Stimulated activated CD4-positive, alpha-beta T cell treated with anti-CD3 and anti-CD28 coated beads, TNF-alpha, amount 100 ng/mL, for 1 hour (primary cell): Measurements from ENCODE around the gene CCDC158.
A peak's percentile ranks its signal among the peaks of the same experiment; 100 is the strongest.
"Not testable (repeated sequence)": the region's sequence is repeated elsewhere in the genome, so short reads cannot be mapped to it uniquely, and the experiment has no call there.

ENCODE experiments used
- DNase-seq, 3 donors: peaks; one replicate each; pipeline ENCODE4 v3.0.0-alpha.2; 2020; ENCODE audit warnings: low read depth in 3 of 3, low spot score in 1 of 3

Gene CCDC158

DNA sequence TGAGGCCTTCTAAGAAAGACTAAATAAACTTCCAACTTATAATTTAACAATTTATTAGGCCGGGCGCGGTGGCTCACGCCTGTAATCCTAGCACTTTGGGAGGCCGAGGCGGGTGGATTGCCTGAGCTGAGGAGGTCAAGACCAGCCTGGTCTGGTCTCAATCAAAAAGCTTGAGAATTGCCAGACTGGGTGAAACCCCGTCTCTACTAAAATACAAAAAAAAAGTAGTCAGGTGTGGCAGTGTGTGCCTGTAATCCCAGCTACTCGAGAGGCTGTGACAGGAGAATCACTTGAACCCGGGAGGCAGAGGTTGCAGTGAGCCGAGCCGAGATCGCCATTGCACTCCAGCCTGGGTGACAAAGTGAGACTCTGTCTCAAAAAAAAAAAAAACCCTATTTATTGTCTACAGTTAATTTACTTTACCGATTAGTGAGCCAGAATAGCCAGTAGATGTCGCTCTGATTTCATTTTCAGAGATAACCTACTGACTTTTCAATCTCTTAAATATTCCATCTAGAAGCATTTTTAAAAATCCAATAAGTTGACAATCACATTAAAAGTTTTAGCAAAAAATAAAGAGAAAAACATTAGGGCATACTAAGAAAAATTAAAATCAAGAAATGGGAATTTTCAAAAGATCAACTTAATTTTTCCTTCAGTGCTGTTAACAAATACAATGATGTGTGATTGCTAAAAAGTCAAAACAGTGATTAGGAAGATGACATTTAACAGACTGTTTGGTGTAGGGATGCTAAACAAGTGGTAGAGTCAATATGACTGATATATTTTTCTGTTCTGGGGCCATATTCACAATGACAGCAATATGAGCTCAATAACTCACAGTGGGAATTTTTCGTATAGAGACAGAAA lies 9.8 kb upstream of the CCDC158 start:
- no peak for DNase-seq

DNA sequence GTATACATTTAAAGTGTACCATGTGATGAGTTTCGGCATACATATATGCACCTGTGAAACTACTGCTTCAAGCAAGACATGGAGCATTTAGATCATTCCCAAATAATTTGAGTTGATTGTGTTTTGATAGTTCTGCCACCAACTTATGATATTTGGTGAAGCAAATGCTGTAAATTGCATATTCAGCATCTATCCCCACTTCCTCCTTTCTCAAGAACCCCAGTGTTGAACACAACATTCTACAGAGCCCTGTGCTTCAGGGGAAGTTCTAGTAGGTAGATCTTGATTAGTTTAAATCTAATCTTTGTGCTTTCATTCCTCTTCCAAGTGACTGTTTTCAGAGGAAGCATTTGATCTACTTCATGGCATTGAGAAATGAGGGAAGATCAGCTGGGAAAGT lies 8.7 kb upstream of the CCDC158 start:
- DNase-seq, result no peak

DNA sequence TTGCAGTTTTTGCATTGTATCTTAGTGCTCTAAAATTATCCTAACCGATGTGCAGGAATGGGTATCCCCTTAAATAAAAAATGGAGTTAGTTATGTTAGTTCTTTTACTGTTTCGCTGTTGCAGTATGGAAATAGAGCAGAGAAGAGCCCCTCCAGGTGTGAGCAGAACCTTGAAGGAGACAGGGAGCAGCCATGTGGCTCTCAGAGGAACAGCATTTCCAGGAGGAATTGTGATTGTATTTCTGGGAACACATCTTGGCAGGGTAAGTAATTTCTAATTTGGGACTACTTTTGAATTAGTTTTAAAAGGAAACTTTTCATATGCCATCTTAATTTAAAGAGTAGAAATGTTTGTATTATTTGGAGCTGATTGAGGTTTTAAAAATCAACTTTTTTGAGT lies 5.3 kb upstream of the CCDC158 start:
- no peak for DNase-seq

DNA sequence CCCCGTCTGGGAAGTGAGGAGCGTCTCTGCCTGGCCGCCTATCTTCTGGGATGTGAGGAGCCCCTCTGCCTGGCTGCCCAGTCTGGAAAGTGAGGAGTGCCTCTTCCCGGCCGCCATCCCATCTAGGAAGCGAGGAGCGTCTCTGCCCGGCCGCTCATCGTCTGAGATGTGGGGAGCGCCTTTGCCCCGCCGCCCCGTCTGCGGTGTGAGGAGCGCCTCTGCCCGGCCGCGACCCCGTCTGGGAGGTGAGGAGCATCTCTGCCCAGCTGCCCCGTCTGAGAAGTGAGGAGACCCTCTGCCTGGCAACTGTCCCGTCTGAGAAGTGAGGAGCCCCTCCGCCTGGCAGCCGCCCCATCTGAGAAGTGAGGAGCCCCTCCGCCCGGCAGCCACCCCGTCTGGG lies 2.2 kb upstream of the CCDC158 start:
- DNase-seq, result not testable (repeated sequence)

DNA sequence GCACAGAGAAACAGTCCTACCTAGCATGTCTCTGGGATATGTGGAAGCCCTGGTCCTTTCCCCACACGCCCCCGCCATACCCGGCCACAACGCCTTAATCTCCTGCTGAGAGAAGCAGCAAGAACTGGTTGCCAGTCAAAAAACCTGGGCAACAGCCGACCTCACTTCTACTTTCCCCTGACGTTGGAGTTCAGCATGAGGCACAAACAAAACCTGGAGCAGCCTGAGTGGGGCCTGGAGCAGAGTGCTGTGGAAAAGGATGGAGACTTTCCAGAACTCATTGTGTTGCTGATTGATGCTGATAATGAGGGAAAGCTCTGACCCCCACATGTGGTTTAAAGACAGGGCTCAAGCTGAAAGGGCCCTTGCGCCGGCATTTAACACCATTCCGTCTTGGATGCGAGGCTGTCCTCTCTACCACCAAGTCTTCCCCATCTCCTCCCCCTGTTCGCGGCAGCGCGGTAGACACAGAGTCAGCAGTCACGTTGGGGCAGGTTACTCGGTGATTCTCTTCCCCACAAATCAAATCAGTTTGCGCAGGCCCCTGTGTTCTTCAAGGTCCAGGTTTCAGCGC lies 666 bp downstream of the CCDC158 start:
- no peak for DNase-seq

DNA sequence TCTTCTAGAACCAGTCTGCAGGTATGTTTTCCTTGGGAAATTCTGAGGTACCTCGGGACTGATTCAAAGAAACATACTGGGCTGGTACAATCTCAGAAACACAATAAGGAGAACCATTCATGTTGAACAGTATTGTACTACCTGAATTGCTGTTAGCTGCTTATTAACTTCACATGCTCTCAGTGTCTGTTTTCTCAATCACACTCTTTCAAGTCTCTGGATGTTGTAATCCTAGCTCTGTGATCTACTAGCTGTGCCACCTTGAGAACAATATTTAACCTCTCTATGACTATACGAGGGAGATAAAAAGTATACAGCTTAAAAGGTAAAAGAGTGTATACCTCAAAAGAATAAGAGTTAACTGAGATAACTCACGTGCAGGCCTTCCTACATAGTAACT lies 10.3 kb downstream of the CCDC158 start:
- DNase-seq, result no peak

DNA sequence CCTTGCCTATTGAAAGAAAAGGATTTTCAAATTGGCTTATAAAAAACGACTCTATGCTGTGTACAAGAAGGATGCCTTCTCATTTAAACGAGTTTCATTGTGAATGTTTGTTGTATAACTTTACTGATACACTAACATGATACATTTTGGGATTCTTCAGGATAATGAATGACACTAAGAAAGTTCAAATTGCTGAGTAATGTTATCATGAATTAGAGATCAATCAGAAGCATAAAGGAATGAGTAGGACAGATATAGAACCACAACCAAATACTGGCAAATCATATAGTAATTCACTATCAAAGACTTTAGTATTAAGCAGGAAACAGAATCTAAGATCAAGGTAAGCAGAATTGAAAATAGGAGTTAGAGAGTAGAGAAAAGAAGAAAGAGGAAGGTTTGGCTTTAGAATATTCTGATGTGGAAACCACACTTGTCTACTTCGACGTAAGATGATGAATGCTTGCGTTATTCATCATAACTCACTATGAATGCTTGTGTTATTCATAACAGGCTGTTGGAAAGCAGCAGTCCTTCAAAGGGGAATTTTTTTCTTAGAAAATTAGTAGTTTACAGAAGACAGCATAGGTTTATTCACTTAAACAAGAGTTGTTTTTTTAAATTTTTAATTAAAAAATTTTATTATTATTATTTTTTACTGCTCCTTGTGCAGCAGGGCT lies 13.4 kb downstream of the CCDC158 start:
- no peak for DNase-seq

DNA sequence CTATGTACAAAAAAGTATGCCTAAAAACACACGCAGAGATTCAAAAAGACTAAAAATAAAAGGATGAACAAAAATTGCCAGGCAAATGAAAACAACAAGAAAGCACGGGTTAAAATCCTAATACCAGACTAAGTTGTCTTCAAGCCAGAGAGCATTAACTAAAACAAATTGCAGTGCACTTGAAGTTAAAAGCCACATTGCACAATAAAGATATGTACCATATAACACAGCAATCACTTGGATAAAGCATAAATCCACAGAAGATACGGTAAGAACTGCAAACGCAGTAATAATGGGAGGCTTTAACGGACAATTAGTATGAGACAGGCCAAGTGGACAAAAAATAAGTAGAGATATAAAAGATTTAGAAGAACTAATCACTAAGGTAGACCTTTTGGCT lies 14.9 kb downstream of the CCDC158 start:
- DNase-seq, result no peak

DNA sequence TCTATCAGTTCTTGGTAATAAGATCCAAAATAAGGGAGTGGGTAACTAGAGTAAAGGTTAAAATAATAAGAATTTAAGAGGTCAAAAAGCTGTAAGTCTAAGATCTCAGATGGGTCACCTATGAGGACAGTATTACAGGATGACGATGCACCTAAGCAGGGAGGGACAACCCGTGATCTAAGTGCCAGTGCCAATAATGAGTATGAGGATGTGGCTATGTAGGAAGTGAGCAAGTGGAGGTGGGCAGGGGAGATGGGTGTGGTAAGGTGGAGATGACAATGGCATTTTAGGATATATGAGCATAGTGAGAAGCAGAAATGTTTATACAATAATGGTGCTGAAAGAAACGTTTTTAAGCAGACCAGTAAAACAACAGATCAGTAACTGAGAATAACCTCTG lies 19.3 kb downstream of the CCDC158 start:
- DNase-seq, result no peak

DNA sequence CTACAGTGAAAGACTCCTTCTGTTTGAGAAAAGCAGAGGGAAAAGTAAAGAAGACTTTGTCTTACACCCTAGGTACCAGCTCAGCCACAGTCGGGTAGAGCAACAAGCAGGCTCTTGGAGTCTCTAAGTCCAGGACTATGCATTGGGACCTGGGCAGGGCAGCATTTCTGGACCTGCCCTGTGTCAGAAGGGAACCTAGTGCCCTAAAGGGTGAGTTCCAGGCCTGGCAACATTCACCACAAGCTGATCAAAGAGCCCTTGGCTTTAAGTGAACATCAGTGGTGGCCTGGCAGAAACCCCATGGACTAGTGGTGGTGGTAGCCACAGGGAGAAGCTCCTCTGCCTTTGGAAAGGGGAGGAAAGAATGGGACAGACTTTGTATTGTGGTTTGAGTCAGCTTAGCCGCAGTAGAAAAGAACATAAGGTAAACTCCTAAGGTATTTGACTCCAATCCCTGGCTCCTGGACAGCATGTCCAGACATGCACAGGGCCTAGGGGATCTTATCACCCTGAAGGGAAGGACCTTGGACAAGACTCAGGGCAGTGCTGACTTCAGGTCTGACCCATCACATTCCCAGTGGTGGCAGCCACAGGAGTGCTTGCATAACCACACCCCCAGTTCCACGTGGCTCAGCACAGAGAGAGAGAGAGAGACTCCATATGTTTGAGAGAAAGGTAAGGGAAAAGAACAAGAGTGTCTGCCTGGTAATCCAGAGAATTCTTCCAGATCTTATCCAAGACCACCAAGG lies 32.6 kb downstream of the CCDC158 start:
- no peak for DNase-seq

DNA sequence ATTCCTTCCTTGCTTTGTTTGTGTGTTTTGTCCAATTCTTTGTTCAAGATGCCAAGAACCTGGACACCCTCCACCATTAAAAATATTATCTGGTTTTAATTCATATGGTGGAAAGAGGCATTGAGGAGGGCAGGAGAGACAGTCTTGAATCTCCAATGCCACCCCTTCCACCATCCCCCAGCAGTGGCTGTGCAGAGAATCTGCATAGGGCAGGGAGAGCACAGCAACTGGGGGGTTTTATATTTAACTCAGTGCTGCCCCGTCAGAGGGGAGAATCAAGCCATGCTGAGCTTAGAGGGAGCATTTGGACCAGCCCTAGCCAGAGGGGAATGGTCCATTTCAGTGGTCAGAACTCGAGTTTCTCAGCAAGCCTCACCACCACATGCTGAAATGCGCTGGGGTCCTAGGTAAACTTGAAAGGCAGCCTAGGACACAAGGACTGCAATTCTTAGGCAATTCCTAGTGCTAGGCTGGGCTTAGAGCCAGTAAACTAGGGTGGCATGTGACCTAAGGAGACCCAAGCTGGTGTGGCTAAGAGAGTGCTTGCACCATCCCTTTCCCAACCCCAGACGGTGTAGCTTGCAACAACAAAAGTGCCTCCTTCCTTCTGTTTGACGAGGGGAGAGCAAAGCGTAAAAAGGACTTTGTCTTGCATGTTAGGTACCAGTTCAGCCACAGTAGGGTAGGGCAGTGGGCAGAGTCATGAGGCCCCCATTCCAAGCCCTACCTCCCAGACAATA lies 34.2 kb downstream of the CCDC158 start:
- DNase-seq, result no peak

DNA sequence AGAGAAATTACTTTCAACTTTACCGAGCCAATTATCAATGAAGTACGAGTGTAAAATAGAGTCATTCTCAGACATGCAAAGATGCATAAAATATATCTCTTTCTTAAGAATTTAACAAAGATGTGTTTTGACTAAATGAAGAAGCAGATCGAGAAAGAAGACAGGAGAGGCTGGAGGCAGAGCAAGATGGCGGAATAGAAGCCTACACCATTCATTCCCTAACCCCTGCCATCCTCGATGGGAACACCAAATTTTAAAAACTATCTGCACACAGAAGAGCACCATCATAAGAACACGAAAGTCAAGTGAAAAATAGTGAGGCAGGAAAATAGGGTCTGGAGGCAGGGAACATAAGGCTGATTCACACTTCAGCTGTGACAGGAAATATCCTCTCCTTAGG lies 35.0 kb downstream of the CCDC158 start:
- DNase-seq, result no peak

DNA sequence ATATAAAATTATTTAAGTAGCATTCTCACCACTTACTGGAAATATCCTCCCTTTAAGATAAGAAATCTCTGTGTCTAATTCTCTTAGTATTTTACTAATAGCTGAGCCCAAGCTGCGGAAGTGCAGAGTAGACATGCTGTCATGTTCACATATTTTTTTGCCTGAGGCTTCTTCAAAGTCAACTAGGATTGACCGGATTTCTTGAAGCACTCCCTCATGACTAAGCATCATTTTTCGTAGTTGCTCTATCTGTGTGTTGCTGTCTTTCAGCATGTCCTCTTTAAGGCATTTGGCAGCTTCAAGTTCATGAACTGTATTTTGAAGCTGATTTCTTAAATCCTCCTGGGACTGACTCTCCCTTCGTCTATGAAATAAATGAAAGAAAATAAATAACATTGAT lies 36.9 kb downstream of the CCDC158 start:
- DNase-seq, result no peak

DNA sequence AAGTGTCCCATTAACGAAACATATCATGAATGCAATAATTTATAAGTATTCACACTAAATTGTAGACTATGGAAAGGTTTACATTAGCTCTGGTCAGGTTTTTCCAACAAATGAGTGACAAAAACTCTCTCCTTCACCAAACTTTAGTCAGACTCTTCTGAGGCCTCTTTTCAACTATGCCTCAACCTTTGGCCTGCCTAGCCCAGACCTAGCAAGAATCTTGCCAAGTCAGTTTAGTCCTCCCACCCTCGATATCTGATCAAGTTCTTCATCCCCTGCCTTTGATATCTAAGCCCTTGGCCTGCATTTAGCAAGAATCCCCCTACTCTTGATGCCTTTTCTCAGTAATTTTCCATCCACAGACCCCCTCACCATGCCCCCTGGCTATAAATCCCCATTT lies 37.9 kb downstream of the CCDC158 start:
- no peak for DNase-seq

DNA sequence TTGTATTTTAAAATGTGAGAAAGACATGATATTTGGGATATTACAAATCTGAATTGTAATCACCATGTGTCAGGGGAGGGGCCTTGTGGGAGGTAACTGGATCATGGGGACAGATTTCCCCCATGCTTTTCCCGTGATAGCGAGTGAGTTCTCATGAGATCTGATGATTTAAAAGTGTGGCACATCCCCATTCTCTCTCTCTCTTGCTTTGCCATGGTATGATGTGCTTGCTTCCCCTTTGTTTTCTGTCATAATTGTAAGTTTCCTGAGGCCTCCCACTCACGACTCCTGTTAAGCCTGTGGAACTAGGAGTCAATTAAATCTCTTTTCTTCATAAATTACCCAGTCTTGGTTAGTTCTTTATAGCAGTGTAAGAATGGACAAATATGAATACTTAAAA lies 39.0 kb downstream of the CCDC158 start:
- no peak for DNase-seq

DNA sequence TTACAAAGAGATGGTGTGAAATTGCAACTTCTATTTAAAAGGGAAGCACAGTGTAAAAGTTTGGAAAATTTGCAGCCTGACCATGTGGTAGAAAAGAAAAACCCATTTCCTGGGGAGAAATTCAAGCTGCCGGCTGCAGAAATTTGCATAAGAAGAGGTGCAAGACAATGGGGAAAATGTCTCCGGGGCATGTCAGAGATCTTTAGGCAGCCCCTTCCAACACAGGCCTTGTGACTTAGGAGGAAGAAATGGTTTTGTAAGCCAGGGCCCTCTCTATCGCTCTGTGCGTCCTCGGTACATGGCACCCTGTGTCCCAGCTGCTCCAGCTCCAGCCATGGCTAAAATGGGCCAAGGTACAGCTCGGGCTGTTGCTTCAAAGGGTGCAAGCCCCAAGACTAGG lies 40.4 kb downstream of the CCDC158 start:
- no peak for DNase-seq

DNA sequence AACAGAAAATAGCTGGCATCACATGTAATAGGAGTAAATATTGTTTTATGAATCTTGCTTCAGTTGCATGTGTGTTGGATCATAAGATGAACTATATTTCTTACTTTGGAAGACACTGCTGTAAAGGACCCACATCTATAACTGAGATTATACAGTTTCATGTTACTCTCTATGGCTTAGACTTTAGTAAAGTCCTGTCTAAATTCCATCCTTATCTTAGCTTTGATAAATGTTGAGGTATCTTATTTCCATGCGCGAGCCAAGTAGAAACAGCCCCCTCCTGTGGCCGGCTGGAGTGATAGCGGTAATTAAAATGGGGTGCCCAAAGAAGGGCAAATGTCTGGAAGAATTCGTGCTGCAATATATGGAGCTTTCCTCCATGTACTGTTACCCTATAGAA lies 43.0 kb downstream of the CCDC158 start:
- peak in 1 of 3 donors; percentile 5 for DNase-seq

DNA sequence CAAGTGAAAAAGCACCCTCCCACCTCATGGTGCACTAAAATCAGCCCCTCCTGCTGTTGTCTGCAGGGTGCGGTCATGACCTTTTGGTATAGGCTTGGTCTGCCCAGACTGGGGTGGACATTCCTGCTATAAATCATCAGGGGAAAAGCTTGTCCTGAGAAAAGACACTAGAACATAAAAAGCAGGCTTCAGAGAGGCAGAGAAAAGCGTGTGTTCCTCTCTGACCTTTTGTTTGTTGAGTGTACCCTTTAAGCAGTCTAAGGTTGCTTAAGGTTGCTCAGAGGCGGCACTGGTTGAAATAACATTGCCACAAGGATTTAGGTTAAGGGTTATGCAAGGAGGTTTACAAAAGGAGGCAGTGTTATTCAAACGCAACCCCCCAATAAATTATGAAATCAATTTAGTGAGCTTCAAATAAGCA lies 43.5 kb downstream of the CCDC158 start:
- no peak for DNase-seq

DNA sequence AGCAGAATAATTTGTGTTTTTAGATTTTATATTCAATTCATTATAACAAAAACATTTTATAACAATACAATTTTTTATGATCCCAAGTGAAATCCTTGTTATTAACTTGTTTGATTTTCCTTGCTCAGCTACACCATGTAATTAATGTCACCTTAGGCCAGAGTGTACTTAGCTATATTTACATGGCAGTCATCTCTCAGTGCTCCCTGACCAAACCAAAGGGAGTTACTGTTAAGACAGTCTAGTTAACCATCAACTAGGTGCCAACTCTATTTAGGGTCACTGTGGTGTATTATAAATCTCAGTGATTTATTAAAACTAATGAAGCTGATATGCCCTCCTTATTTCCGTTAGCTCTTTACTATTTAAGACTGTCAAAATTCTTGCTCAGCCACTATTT lies 44.4 kb downstream of the CCDC158 start:
- no peak for DNase-seq

DNA sequence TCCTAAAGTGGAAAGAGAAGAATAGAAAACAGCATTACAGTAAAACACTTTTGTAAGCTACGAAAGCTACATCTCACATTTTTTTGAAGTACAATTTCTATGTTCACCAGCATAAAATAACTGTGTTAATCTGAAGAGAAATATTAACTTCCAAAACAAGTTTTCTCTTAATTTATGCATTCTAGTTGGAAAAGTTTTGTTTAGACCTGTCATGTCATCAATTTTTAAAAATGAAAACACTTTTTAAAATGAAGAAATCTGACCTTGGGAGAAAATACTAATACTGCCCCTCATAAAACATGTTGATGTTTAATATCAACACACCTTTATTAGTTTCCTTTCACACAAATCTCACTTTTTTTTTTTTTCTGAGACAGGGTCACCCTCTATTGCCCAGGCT lies 45.2 kb downstream of the CCDC158 start:
- DNase-seq, result no peak

DNA sequence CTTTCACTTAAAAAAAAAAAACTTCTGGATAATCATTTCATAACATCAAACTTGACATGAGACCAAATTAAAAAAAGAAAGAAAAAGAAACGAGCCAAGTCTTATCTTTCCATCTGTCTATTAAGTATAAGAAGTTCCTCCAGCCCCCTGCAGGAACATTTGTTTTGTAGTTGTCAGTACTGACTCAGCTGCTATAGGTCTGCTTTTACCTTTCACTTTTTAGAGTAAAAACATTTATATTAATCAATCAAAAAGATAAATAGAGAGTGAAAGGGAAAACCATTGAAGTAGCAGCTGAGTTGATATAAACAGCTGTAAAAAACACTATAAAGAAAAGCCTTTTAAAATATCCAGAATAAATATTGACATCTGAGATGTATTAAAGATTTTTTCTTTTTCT lies 46.1 kb downstream of the CCDC158 start:
- DNase-seq, result no peak
